HL-60/S4 (cell line): ENCODE data around the gene ARHGDIB.

Experiments used
- in situ Hi-C: fragments of 300-500 bp; cut with MboI; formaldehyde crosslinking; loops from 2 replicates; pipeline ENCODE4 v1.14.3; 2022; ENCODE audit warnings: low sequenced_read_pairs

The ARHGDIB gene

GRCh38 chr12:14961466-14962152, at the start of gene ARHGDIB:
ARHGDIB (minus strand) TSS chr12:14961601; CDS start chr12:14950712, 10,889 bp downstream.
- in situ Hi-C loops = no loop called here

DNA sequence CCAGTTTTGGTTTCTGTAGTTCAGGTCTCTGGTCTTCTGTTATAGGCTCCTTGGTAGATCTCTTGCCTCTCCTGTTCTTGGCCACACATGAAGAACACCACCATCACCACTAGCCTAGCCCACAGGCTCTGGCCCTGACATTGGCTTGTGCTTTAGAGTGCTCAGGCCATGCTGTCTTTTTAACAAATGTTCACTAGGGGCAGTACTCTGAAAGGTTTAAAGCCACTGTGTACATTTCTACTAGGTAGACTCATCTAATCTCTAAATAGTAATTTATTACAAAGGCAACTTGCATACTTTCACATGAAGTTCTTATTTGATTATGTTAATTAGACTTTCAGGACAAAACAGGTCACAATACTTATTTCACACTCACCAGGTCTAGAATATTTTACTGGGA, 49.8 kb upstream of the ARHGDIB start:
- in situ Hi-C loops = no loop called here

GRCh38 chr12:15007551-15007950, 46.1 kb upstream of the ARHGDIB start:
- in situ Hi-C loops = no loop called here

- in situ Hi-C loops = no loop called here
These were observed 43.7 kb upstream of the ARHGDIB start for GRCh38 chr12:15005064-15005463.

GRCh38 chr12:15004421-15004820, 43.0 kb upstream of the ARHGDIB start:
- in situ Hi-C loops = no loop called here

GRCh38 chr12:15001733-15002382, 40.5 kb upstream of the ARHGDIB start:
- in situ Hi-C loops = no loop called here

GRCh38 chr12:15000575-15000974, 39.2 kb upstream of the ARHGDIB start:
- in situ Hi-C loops = no loop called here

GRCh38 chr12:14999695-15000365, 38.4 kb upstream of the ARHGDIB start:
- in situ Hi-C loops = no loop called here

- in situ Hi-C loops = no loop called here
These were observed 37.8 kb upstream of the ARHGDIB start for GRCh38 chr12:14999021-14999694.

DNA sequence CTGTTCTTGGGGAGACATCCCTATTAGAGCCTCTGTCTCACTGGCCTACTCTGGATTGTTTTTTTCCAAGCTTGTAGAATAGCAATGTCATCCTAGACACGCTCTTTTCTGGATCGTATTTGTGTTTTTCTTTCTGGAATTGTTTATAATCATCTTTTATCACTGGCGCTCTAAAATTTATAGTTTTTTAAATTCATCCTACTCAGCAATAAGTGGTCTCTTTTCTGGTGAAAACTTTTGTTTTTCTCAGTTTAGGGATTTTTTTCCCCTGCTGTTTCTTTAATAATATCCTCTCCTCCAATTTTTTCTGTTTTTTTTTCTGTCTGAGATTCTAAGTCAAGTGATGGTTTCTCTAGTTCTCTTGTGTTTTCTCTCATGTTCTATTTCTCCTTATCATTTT, 36.6 kb upstream of the ARHGDIB start:
- in situ Hi-C loops = no loop called here

DNA sequence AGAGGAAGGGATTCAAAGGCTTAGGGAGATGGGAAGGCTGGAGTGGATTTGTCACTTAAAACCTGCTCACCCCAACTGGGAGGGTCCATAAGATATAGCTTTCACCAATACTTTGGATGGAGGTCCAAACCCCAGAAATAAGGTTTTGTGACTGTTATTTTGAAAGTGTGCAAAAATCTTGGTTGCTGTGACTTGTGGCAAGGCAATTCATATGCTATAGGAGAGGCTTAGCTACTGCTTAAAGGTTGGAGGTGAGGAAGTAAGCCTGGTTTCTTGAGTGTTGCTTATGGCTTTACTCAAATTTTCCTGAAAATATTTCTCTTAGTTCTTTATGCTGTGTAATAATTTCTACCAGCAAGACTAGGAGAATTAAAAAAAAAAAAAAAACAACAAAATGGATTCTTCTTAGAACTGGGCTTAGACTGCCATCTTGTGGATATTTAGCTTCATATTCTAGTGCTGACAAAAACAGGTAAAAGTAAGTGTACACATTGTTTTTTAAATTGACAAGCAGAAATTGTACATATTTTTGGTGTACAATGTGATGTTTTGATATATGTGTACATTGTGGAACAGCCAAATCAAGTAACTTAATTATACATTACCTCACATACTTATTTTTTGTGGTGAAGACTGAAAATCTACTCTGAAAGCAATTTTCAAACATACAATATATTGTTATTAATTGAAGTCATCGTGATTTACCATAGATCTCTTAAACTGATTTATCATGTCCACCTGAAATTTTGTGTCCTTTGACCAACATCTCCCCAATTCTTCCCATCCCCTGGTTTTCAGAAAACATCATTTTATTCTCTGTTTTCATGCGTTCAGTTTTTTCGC, 34.4 kb upstream of the ARHGDIB start:
- in situ Hi-C loops = no loop called here

DNA sequence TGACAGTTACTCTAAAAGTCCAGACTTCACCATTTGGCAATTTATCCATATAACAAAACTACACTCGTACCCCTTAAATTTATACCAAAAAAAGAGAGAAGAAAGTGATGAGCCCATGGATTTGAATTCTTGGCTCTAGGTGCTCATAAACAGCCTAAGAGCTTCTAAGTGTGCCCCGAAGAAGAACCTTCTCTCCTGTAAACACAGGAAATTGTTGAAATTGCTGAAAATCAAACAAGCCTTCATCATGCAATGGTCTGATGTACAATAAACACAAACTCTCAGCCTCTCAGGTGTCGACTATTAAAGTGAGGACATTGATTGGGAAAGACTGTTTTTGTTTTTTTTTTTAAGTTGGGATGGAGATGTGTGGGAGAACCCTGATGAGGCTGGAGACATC, 33.2 kb upstream of the ARHGDIB start:
- in situ Hi-C loops = no loop called here

- in situ Hi-C loops = no loop called here
These were observed 32.3 kb upstream of the ARHGDIB start for GRCh38 chr12:14993537-14994266.

- in situ Hi-C loops = no loop called here
These were observed 31.7 kb upstream of the ARHGDIB start for GRCh38 chr12:14993117-14993516.

GRCh38 chr12:14992673-14993072, 31.3 kb upstream of the ARHGDIB start:
- in situ Hi-C loops = no loop called here

GRCh38 chr12:14991069-14991468, 29.7 kb upstream of the ARHGDIB start:
- in situ Hi-C loops = no loop called here

DNA sequence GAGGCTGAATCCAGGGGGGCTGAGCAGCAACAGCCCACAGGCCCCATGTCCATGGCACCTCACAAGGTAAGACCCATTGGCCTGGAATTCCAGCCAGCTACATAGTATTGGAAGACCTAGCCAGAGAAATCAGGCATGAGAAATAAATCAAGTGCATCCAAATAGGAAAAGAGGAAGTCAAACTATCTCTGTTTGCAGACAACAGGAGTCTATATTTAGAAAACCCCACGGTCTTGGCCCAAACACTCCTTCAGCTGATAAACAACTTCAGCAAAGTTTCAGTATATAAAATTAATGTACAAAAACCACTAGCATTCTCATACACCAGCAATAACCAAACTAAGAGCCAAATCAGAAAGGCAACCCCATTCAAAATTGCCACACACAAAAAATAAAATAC, 28.4 kb upstream of the ARHGDIB start:
- in situ Hi-C loops = loop anchor here (5.0 kb wide), 1 partner anchor 142 kb away; no protein-coding TSS in a partner anchor

DNA sequence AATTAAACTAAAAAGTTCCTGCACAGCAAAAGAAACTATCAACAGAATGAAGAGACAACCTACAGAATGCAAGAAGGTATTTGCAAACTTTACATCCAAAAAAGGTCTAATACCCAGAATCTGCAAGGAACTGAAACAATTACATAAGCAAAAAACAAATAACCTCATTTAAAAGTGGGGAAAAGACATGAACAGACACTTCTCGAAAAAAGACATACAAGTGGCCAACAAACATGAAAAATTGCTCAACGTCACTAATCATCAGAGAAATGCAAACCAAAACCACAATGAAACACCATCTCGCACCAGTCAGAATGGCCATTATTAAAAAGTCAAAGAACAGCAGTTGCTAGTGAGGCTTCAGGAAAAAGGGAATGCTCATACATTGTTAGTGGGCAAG, 26.6 kb upstream of the ARHGDIB start:
- in situ Hi-C loops = loop anchor here (5.0 kb wide), 1 partner anchor 141 kb away; no protein-coding TSS in a partner anchor

DNA sequence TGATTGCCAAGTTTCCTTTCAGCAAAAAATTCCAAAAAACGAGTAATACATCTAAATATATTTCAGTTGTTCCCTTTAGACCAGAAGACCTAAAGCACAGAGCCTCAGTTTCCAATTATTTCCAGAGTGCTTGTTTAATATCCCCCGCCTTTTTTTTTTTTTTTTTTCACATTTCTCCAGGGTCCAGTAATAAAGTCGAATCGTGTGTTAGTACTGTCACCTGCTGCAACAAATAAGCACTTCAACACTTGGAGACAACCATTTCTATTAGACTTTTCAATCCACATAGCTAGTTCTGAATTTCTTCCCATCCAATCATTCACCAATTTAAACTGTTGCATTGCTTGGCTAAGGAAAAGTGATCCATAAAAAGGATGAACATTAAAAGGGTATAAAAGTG, 25.0 kb upstream of the ARHGDIB start:
- in situ Hi-C loops = loop anchor here (5.0 kb wide), 1 partner anchor 139 kb away; no protein-coding TSS in a partner anchor
